CD1c-positive myeloid dendritic cell (primary cell): Measurements from ENCODE around the gene TMTC3.
"Not testable (repeated sequence)": the region's sequence is repeated elsewhere in the genome, so short reads cannot be mapped to it uniquely, and the experiment has no call there.

Experiments
- DNase-seq: peaks from one replicate; pipeline ENCODE4 v3.0.0-alpha.2; 2016; ENCODE audit errors: extremely low spot score

The TMTC3 gene

DNA sequence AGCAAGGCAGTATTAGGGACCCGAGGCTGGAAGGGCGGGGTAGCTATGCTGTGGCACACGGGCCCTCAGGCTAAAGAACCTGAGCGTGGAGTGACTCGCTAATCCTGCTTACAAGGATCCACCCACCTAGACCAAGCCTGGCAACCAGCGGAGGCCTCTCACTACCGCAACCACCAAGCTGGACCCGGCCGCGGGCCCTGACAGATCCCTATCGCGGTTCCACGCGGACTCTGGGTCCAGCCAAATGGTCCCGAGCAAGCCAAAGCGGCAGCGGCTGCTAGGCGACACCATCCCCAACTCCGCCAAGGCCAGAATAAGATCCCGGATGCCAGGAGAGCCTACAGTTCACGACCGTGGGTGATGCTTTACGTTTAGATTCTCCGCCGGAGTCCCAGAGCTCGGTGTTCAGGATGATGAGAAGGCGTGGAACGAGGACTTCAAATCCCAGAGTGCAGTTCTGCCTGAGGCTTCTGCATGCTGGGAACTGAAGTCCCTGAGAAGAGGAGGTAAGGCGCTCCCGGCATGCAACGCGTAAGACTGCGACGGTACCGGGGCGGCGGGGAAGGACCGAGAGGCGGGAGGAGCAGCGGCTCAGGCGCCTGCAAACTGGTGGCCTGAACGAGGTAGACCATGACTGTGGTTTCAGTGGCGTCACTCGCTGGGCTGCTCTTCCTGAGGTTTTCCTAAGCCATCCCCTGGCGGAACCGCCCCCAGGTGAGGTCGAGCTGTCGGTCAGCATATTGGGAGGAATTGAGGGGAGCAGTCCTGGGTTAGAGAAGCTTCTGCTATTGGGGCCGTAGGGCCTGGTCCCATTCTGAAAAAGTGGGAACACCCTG, at the start of gene TMTC3, which contains the start of gene CEP290:
TMTC3 (plus strand) TSS at position 534 of the 836 bp plus-strand sequence. CDS start 6,009 bp downstream, outside the sequence.
CEP290 (minus strand) TSS at position 315 of the 836 bp plus-strand sequence. CDS start 781 bp downstream, outside the sequence.
- DNase-seq, result peak; percentile 98

DNA sequence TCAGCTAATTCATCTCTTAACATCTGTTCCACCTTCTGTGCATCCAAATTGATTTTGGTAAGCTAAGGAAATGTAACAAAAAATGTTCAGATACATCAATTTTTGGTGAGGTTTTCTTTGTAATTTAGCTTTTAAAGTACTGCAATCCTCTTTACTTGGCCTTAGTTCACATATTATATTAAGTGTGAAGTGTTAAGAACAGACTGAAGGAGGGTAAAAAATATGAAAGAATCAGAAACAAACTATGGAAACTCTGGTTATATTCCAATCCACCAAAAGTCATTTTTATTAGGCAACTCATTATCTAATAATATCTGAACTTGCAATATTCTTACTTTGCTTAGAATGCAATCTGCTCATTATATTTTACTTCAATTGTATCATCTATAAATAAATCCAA, 49.3 kb upstream of the TMTC3 start:
- DNase-seq, result no peak

- no peak for DNase-seq
These were observed 48.5 kb upstream of the TMTC3 start for GRCh38 chr12:88093573-88093972.

- DNase-seq, result no peak
These were observed 34.1 kb upstream of the TMTC3 start for GRCh38 chr12:88108021-88108420.

- peak; percentile 32 for DNase-seq
These were observed 30.9 kb upstream of the TMTC3 start for GRCh38 chr12:88111074-88111652.

- DNase-seq, result no peak
These were observed 28.2 kb upstream of the TMTC3 start for GRCh38 chr12:88113871-88114270.

GRCh38 chr12:88122666-88123065, 19.4 kb upstream of the TMTC3 start:
- DNase-seq, result no peak

DNA sequence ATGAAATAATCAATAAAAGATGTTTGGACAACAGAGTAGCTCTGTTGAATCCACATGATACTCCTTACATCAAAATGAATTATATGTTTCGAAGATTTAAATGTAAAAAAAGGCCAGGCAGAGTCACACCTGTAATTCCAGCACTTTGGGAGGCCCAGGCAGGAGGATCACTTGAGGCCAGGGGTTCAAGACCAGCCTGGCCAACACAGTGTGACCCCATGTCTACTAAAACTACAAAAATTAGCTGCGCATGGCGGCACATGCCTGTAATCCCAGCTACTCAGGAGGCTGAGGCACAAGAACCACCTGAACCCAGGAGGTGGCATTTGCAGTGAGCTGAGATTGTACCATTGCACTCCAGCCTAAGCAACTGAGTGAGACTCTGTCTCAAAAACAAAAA, 15.0 kb upstream of the TMTC3 start:
- no peak for DNase-seq

GRCh38 chr12:88127855-88128254, 14.3 kb upstream of the TMTC3 start:
- DNase-seq, result no peak

DNA sequence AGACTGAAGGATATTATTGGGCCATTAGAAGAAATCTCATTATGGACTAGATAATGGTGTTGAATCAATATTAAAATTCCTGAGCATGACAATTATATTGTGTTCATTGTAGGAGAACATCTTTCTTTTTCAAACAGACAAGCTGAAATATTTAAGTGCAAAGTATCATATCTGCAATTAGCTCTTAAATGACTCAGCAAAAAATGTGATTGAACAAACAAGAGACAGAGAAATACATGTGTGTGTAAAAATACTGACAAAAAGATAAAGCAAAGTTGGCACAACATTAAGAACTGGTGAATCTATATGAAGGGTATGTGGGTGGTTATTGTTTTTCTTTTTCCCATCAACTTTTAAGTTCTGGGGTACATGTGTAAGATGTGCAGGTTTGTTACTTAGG, 9.7 kb upstream of the TMTC3 start:
- DNase-seq, result no peak

DNA sequence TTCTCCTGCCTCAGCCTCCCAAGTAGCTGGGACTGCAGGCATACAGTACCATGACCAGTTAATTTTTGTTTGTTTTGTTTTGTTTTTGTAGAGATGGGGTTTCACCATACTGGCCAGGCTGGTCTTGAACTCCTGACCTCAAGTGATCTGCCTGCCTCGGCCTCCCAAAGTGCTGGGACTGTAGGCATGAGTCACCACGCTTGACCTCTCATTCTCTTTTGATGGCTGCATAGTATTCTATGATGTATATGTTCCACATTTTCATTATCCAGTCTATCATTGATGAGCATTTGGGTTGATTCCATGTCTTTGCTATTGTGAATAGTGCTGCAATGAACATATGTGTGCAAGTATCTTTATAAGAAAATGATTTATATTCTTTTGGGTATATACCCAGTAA, 8.9 kb upstream of the TMTC3 start:
- not testable (repeated sequence) for DNase-seq

- DNase-seq, result not testable (repeated sequence)
These were observed 2.4 kb upstream of the TMTC3 start for GRCh38 chr12:88139711-88140110.

DNA sequence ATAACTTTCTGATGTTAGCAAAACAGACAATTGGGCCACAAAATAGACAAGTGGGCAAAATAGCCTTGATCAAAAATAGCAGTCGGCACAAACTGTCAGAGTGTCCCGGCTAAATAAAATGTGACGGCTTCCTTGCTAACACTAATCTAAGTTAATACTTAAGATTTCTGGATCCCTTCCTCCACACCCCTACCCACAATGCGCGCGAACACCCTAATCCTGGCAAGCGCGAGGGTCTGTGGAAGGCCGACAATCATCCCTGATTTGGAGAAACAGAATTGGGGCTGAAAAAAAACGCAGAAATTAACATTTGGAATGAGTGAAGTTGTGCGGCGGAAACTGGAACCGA, 708 bp upstream of the TMTC3 start:
- no peak for DNase-seq

- no peak for DNase-seq
These were observed 494 bp downstream of the TMTC3 start for GRCh38 chr12:88142610-88142991.

DNA sequence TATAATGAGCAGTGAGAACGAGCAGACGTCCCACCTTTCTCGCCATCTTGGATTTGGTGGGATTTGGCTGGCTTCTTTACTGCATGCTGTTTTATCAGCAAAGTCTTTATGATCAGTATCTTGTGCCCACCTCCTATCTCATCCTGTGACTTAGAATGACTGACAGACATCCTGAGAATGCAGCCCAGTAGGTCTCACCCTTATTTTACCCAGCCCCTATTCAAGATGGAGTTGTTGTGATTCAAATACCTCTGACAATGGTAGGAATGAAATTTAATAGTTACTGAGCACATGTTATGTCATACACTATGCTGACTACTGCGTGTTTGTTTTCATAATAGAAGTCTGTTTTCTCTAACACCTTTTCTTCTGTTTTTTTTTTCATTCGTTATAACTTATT, 1.9 kb downstream of the TMTC3 start:
- DNase-seq, result no peak

DNA sequence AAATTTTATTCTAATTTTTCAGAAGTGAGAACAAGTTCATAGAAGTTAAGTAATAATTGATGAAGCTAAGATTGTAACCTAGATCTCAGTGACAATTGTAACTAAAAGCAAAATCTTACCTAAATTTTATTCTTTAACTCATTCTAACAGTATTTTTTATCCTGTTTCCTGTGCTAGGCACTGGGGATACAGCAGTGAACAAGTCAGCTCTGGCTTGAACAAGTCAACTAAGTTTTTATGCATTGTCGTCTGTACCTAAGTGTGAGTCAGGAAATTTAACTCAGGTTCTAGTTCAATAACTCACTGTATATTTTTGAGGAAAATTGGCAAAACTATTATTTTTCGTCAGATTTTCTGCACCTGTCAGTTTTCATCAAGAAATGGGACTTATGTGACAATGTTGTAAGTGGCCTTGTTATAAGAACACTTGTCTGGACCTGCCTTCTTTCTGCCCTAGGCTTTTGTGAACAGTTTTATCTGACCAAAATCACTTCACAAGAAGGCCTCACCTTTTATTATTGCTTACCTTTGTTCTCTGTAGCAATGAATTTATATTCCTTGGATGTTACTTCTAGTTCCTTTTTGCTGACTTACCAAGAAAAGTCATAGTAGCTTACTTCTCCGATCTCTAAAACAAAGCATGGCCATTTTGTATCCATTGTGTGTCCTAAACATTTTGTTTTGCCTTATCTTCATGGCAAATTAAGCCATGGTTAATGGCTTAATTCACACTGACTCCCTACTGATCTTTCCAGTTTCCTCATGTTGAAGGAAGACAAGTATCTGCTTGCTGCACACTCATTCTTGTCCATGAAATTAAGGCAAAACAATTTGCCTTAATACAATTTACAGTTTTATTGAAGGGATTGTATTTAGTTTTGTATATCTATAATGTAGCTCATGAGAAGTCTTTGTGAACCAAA, 2.7 kb downstream of the TMTC3 start:
- DNase-seq, result no peak

DNA sequence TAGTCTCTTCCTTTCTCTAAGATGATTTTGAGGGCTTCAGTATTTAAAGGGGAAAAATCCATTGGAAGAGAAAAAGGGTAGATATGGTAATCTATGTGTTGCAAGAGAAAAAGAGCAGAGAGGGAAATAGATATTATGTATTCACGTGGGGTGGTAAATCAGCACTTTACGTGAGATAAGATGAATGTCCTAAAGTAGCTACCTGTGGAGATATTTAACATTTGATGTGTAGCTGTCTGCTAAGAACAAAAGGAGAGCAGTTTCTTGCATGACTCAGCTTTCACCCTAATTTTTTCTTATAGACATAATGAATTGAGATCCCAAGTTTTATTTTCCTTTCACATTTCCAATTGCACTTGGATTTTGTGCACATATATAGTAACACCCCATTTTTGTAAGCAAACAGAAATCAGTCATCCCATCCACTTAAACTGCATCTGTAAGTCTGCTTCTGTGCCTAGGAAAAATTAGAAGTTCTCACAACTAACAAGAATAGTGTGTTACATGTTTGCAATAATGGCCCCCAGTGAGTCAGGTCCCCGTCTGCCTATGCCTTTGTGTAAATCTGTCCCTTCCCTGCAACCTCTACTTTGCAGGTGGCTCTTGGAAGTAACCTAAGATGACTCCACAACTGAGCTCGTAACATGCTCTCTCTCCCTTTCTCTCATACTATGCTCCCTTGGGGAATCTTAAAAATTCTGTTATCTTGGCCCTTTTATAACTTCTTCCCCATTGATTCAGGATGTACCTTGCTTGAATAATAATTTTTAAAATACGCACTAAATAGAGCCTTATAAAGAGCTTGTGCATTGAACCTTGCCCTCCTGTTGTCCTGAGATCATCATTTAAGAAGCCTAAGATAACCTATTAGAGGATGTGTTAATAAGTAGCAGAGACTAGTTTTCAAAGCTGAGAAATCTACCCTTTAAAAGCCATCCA, 3.7 kb downstream of the TMTC3 start:
- DNase-seq, result no peak

GRCh38 chr12:88150063-88150462, 8.0 kb downstream of the TMTC3 start:
- no peak for DNase-seq

GRCh38 chr12:88153959-88154358, 11.9 kb downstream of the TMTC3 start:
- peak; percentile 6 for DNase-seq

GRCh38 chr12:88156075-88156654, 14.1 kb downstream of the TMTC3 start:
- DNase-seq, result no peak

DNA sequence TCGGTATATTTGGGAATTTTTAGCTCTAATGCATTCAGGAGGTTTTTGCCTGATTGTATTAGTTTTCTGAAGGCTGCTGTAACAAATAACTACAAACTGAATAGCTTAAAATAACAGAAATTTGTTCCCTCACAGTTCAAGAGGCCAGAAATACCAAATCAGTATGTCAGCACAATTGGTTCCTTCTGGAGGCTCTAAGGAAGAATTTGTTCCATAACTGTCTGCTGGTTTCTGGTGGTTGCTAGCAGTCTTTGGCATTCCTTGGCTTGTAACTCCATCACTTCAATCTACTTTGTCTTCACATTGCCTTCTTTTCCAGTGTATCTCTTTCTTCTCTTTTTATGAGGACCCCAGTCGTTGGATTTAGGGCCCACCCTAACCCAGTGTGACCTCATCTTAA, 21.3 kb downstream of the TMTC3 start:
- no peak for DNase-seq
